ENCODE measurements around the gene PAPOLA.

DNA sequence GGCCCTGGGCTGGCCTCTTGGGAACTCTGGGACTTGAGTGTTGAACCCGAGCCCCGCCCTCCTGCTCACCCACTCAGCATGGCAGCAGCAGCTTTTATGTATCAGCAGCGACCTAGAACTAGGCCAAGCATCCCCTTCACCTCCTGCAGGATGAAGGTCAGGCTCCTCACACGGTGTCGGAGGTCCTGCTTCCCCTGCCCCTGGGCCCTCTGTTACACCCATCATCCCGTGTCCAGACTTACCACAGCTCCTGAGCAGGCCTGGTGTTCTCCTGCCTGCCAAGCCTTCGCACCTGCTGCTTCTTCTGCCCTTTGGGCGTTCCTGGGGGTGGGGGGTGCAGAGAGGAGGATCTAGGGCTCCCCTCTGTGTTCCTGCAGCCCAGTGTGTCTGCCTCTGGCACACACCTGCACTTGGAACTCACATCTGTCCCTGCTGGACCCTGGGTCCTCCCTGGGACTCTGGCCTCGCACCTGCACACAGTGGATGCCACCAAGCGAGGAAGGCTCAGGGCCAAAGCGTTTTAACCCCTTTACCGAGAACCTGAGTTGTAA lies 80.3 kb downstream of the PAPOLA start:
- TF ChIP-seq, protein P1, sequence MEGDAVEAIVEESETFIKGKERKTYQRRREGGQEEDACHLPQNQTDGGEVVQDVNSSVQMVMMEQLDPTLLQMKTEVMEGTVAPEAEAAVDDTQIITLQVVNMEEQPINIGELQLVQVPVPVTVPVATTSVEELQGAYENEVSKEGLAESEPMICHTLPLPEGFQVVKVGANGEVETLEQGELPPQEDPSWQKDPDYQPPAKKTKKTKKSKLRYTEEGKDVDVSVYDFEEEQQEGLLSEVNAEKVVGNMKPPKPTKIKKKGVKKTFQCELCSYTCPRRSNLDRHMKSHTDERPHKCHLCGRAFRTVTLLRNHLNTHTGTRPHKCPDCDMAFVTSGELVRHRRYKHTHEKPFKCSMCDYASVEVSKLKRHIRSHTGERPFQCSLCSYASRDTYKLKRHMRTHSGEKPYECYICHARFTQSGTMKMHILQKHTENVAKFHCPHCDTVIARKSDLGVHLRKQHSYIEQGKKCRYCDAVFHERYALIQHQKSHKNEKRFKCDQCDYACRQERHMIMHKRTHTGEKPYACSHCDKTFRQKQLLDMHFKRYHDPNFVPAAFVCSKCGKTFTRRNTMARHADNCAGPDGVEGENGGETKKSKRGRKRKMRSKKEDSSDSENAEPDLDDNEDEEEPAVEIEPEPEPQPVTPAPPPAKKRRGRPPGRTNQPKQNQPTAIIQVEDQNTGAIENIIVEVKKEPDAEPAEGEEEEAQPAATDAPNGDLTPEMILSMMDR (IDR thresholded peaks at IDR 0.05; ENCODE audit: poor library complexity), result no peak
- TF ChIP-seq EZH2 (IDR thresholded peaks at IDR 0.05; ENCODE audit: borderline replicate concordance), result no peak
- no peak for TF ChIP-seq EZH2phosphoT487 (IDR thresholded peaks at IDR 0.05; ENCODE audit: low read depth, severe bottlenecking, unreplicated experiment)
